ENCODE measurements around the gene ANO1. TPM values are rescaled to one million over a fixed set of nuclear protein-coding genes. Genes with fewer than 3 reads are reported as not detected.

The ANO1 gene
- total RNA-seq, 1 experiment from 2014 or later, result 10.9 TPM

DNA sequence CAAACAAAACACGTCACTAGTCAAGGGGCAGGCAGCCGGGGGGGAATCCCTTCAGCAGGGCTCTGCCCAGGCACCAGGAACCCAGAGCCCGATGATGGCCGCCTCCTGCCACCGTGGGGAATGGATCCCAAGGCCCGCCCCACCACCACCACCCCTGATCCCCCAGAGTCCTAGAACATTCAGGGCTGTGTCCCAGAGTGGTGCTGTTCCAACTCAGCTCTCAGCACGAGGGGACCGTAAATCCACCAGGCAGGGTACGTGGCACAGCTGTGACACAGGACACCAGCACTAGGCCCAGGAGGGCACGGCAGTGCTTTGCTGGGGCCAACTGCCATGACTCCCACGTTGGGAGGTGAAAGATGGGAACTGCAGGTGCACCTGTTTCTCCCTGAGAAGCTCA, 29.6 kb downstream of the ANO1 start:
- Histone ChIP-seq H3K4me1 (ENCODE audit: insufficient read depth, low read length) (no peaks in the 10 kb centered on the region), H3T11ph (ENCODE audit: low read length) (no peak overlapping the region), H3K79me2 (ENCODE audit: insufficient read depth, low read length) (no peaks in the 10 kb centered on the region), H2BK20ac (ENCODE audit: low read depth, low read length, poor library complexity, severe bottlenecking) (no peak overlapping the region), H3K4ac (ENCODE audit: low read depth, low read length) (no peak overlapping the region), H3K9ac (ENCODE audit: extremely low read depth, insufficient read length, low read length) (no peak overlapping the region), H3K23ac (ENCODE audit: insufficient read length, low read depth, low read length) (no peak overlapping the region), H2BK5ac (ENCODE audit: insufficient read length, low read length) (no peak overlapping the region), H3K23me2 (ENCODE audit: insufficient read length, low read depth, low read length, poor library complexity, severe bottlenecking) (no peaks in the 10 kb centered on the region), H2AK5ac (ENCODE audit: insufficient read length, low read length) (no peak overlapping the region), H2AFZ (ENCODE audit: low read length) (no peak overlapping the region), H3K79me1 (ENCODE audit: insufficient read depth, low read depth, low read length, poor library complexity, severe bottlenecking) (no peaks in the 10 kb centered on the region), H4K8ac (replicated peaks; ENCODE audit: insufficient read length, low read depth, low read length) (no peak overlapping the region), H3K27ac (ENCODE audit: insufficient read length, low read depth, low read length) (no peak overlapping the region), H4K5ac (ENCODE audit: insufficient read length, low read depth, low read length) (no peak overlapping the region), H3K4me2 (ENCODE audit: insufficient read depth, insufficient read length, low read length) (no peak overlapping the region), H4K20me1 (ENCODE audit: control insufficient read depth, insufficient read depth, insufficient read length) (no peaks in the 10 kb centered on the region), H3K18ac (ENCODE audit: insufficient read length, low read depth, low read length) (no peak overlapping the region), H2BK15ac (ENCODE audit: low read depth, low read length) (no peak overlapping the region), H3K27me3 (ENCODE audit: insufficient read depth, low read length) (no peaks in the 10 kb centered on the region), H2BK12ac (ENCODE audit: insufficient read length, low read depth, low read length) (no peak overlapping the region), H3K56ac (ENCODE audit: insufficient read length, low read depth, low read length) (no peak overlapping the region), H3K14ac (ENCODE audit: insufficient read depth, low read length) (no peak overlapping the region), H3K9me3 (ENCODE audit: control insufficient read depth, low read depth, low read length) (no peaks in the 10 kb centered on the region), H4K91ac (ENCODE audit: insufficient read length, low read depth, low read length) (no peak overlapping the region), H2BK120ac (ENCODE audit: low read depth, low read length, poor library complexity, severe bottlenecking) (no peak overlapping the region)
- TF ChIP-seq, protein P1, sequence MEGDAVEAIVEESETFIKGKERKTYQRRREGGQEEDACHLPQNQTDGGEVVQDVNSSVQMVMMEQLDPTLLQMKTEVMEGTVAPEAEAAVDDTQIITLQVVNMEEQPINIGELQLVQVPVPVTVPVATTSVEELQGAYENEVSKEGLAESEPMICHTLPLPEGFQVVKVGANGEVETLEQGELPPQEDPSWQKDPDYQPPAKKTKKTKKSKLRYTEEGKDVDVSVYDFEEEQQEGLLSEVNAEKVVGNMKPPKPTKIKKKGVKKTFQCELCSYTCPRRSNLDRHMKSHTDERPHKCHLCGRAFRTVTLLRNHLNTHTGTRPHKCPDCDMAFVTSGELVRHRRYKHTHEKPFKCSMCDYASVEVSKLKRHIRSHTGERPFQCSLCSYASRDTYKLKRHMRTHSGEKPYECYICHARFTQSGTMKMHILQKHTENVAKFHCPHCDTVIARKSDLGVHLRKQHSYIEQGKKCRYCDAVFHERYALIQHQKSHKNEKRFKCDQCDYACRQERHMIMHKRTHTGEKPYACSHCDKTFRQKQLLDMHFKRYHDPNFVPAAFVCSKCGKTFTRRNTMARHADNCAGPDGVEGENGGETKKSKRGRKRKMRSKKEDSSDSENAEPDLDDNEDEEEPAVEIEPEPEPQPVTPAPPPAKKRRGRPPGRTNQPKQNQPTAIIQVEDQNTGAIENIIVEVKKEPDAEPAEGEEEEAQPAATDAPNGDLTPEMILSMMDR (conservative IDR thresholded peaks at IDR 0.05), result no peak
- Mint-ChIP-seq H3K27ac (no peak overlapping the region), H3K9me3 (no peaks in the 10 kb centered on the region; a peak in 2 of 5 replicates), H3K4me1 (peaks cover 47 to 56% of the 10 kb centered on the region in 2 experiments), H3K36me3 (ENCODE audit: insufficient read depth in 1 of 3, low read depth in 3 of 3) (peaks cover 0 to 2% (median 0%) of the 10 kb centered on the region in 3 experiments; a peak in 2 of 7 replicates), H3K4me3 (no peak overlapping the region), H3K27me3 (ENCODE audit: low read depth) (peaks cover 5% of the 10 kb centered on the region)
- no CpG with 5 or more reads among the region's 11 CpGs for WGBS (ENCODE audit: extremely low coverage, insufficient read length, low lambda C conversion rate)
- DNase-seq, result no peak

All from H9 (cell line).